ENCODE data around the gene MYO10. TPM values are rescaled to one million over a fixed set of nuclear protein-coding genes. Genes with fewer than 3 reads are reported as not detected.

MYO10 gene
- total RNA-seq, 1 donor, result 37.1 TPM

DNA sequence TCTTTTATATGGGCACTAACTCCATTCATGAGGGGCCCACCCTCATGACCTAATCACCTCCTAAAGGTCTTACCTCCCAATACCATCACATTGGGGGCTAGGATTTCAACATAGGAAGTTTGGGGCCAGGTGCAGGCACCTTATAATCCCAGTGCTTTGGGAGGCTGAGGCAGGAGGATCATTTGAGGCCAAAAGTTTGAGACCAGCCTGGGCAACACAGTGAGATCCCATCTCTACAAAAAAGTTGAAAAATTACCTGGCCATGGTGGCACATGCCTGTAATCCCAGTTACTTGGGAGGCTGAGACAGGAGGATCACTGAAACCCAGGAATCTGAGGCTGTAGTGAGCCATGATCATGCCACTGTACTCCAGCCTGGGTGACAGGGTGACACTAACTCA lies 76.7 kb downstream of the MYO10 start:
- no peak overlapping the region for H3K4me3 ChIP-seq (ENCODE audit: low read depth, low read length)
- TF ChIP-seq, protein P1, sequence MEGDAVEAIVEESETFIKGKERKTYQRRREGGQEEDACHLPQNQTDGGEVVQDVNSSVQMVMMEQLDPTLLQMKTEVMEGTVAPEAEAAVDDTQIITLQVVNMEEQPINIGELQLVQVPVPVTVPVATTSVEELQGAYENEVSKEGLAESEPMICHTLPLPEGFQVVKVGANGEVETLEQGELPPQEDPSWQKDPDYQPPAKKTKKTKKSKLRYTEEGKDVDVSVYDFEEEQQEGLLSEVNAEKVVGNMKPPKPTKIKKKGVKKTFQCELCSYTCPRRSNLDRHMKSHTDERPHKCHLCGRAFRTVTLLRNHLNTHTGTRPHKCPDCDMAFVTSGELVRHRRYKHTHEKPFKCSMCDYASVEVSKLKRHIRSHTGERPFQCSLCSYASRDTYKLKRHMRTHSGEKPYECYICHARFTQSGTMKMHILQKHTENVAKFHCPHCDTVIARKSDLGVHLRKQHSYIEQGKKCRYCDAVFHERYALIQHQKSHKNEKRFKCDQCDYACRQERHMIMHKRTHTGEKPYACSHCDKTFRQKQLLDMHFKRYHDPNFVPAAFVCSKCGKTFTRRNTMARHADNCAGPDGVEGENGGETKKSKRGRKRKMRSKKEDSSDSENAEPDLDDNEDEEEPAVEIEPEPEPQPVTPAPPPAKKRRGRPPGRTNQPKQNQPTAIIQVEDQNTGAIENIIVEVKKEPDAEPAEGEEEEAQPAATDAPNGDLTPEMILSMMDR (IDR thresholded peaks at IDR 0.05; ENCODE audit: insufficient read depth, low read length), result no peak
- DNase-seq (ENCODE audit: low read depth), result no peak

DNA sequence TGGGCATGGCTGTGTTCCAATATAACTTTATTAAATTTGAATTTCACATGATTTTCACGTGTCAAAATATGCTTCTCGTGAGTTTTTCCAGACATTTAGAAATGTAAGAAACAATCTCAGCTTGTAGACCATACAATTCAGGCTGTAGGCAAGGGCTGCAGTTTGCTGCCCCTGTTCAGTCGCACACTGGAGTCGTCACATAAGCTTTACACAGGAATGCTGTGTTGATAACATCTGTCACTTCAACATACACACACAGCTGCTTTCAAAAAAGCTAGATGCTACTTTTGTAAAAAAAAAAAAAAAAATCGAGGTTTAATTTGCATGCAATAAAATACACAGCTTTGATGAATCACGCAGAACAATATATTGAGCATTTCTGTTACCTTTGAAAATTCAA lies 77.9 kb downstream of the MYO10 start:
- H3K4me3 ChIP-seq (ENCODE audit: low read depth, low read length), result no peak overlapping the region
- TF ChIP-seq, protein P1 (IDR thresholded peaks at IDR 0.05; ENCODE audit: insufficient read depth, low read length), result no peak
- DNase-seq (ENCODE audit: low read depth), result no peak

DNA sequence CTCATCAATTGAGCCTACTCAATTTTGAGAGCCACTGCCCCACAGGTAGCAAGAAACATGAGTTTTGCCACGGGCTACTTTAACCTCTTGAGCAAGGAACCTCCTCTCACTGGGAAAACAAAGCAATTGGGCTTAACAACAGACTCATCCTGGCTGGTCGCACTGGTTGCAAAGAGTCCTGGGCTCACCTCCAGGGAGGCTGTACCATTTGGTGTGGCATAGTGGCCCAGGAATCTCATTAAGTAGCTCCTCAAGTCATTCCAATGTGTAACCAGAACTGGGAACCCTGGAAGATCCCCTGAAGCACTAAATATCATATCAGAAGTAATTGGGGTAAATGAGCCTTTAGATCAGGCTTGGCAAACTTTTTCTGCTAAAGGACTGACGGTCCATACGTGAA lies 78.5 kb downstream of the MYO10 start:
- TF ChIP-seq, protein P1 (IDR thresholded peaks at IDR 0.05; ENCODE audit: insufficient read depth, low read length), result no peak
- no peak for DNase-seq (ENCODE audit: low read depth)
- H3K4me3 ChIP-seq (ENCODE audit: low read depth, low read length), result no peak overlapping the region

DNA sequence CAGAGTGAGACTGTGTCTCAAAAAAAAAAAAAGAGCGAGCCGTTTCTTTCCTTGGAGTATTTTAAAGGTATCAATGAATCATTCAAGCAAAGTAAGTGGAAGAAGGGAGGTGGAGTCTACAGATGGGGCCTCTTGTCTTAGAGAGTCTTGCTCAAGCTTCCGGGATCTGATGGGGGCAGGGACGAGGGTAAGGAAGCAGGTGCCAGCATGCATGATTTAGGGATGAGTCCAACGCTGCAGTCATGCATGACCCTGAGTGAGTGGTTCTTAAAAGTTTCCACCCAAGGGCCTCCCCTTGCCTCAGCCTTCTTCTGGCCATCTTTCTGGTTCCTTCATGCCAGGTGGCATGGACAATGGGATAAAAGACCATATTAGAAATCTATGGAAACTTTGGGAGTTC lies 79.6 kb downstream of the MYO10 start:
- no peak for DNase-seq (ENCODE audit: low read depth)
- no peak overlapping the region for H3K4me3 ChIP-seq (ENCODE audit: low read depth, low read length)
- TF ChIP-seq, protein P1 (IDR thresholded peaks at IDR 0.05; ENCODE audit: insufficient read depth, low read length), result no peak

DNA sequence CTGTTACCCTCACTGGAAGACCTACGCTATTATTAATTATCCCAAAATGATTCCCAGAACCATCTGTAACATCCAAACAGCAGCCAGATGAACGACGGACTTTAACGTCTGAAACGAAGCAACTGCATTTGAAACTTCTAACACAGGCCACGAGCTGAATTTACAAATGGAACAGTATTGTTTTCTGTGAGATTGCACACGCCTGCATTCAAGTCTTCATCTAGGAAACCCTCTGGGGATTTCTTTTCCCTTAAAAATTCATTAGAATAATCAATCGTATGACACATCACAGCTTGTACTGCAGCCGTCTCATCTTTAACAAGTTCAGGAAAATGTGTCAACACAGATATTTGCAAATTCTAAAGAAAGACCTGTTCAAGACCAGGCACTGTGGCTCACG lies 80.2 kb downstream of the MYO10 start:
- H3K4me3 ChIP-seq (ENCODE audit: low read depth, low read length), result no peak overlapping the region
- DNase-seq (ENCODE audit: low read depth), result no peak
- TF ChIP-seq, protein P1 (IDR thresholded peaks at IDR 0.05; ENCODE audit: insufficient read depth, low read length), result no peak

DNA sequence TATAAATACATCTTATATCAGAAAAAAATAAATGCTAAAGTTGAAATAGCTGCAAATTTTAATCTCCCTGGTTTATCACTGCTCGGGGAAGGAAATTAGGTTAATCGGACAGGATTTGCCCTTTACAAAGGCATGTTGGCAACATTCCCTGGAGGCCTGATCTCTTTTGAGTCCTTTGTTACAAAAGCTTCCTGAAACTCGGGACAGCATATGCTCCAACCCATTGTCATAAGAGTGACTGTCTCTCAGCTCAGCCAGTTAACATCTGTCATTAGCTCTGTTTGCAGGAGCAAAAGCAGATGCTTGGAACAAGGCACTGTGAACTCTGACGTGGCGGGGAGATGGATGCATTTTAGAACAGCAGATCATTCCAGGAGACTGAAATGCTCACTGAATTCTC lies 80.6 kb downstream of the MYO10 start:
- H3K4me3 ChIP-seq (ENCODE audit: low read depth, low read length), result no peak overlapping the region
- peak; percentile 61 for DNase-seq (ENCODE audit: low read depth)
- TF ChIP-seq, protein P1 (IDR thresholded peaks at IDR 0.05; ENCODE audit: insufficient read depth, low read length), result no peak

DNA sequence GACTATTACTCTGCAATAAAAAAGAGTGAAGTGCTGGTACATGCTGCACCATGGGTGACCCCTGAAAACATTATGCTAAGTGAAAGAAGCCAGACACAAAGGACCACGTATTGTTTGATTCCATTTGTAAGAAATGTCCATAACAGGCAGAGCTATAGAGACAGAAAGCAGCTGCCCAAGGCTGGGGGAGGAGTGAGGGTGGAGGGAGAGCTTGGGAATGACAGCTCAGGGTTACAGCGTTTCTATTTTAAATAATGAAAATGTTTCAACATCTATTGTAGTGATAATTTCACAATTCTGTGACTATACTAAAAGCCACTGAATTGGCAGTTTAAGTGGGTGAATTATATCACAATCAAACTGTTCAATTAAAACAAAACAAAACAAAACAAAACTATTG lies 81.7 kb downstream of the MYO10 start:
- TF ChIP-seq, protein P1 (IDR thresholded peaks at IDR 0.05; ENCODE audit: insufficient read depth, low read length), result no peak
- no peak overlapping the region for H3K4me3 ChIP-seq (ENCODE audit: low read depth, low read length)
- DNase-seq (ENCODE audit: low read depth), result peak; percentile 57
